Endothelial cell of umbilical vein (primary cell): Measurements from ENCODE around the gene KLC1. TPM values are rescaled to one million over a fixed set of nuclear protein-coding genes. Genes with fewer than 3 reads are reported as not detected.

Experiments
- BruUV-seq: library from RNA; stranded (reverse); fragments of 400-500 nt; replicated peaks from 2 replicates; lab custom pipeline; 2021; lab: Mats Ljungman, UMichigan
- CTCF ChIA-PET: fragments of 300-600, 350-600 bp; sonication (Branson Sonifier 250); formaldehyde crosslinking; loops from one replicate; lab custom pipeline; 2021; ENCODE audit warnings: antibody characterized with exemption, inconsistent platforms; lab: Charles Lee
- POLR2A ChIA-PET: fragments of 300-600, 350-600 bp; sonication (Branson Sonifier 250); formaldehyde crosslinking; loops from one replicate; lab custom pipeline; 2021; ENCODE audit warnings: antibody characterized with exemption, inconsistent platforms; lab: Charles Lee
- DNase-seq: peaks from one replicate; pipeline ENCODE4 v3.0.0-alpha.2; 2011; ENCODE audit warnings: low read depth, low spot score
- FAIRE-seq: peaks from 2 replicates; lab custom pipeline; 2011; peaks lifted over from hg19 to GRCh38; lab: Jason Lieb, UNC
- H2AFZ ChIP-seq: 2 replicates; pipeline ENCODE4 v1.6.0; 2012; ENCODE audit warnings: low read depth, low read length, control low read depth, inconsistent platforms
- H3K27ac ChIP-seq: 2 replicates; pipeline ENCODE4 v1.5.1; 2011; ENCODE audit warnings: low read depth, mild to moderate bottlenecking, control low read depth, low read length, moderate library complexity; ENCODE audit not compliant: insufficient read depth
- H3K27me3 ChIP-seq, 2 experiments: 2 replicates each; pipeline versions ENCODE4 v1.6.0 to v1.6.1; 2011; ENCODE audit warnings: low read length in 2 of 2, mixed read lengths in 1 of 2; ENCODE audit not compliant: control insufficient read depth in 2 of 2, insufficient read depth in 2 of 2
- H3K36me3 ChIP-seq, 2 experiments: 2 replicates in 1 of 2; 3 replicates in 1 of 2; pipeline ENCODE4 v1.5.1; 2011; ENCODE audit warnings: low read length in 2 of 2, mild to moderate bottlenecking in 1 of 2, moderate library complexity in 1 of 2; ENCODE audit not compliant: control insufficient read depth in 2 of 2, insufficient read depth in 2 of 2; ENCODE audit errors: extremely low read depth in 1 of 2
- H3K4me1 ChIP-seq: 3 replicates; pipeline ENCODE4 v1.5.1; 2011; ENCODE audit warnings: mild to moderate bottlenecking, low read length; ENCODE audit not compliant: control insufficient read depth, insufficient read depth; ENCODE audit errors: extremely low read depth
- H3K4me2 ChIP-seq: 2 replicates; pipeline ENCODE4 v1.6.1; 2011; ENCODE audit warnings: low read length, control low read depth, mixed read lengths; ENCODE audit not compliant: insufficient read depth
- H3K4me3 ChIP-seq, 3 experiments: fragments of 200-600 bp in 1 of 3; sonication (generic), shearing (Covaris generic) in 1 of 3; replicated peaks in 1 of 3; 2 replicates each; pipeline ENCODE4 v1.5.1; 2011 to 2016; ENCODE audit warnings: control low read depth in 3 of 3, low read length in 3 of 3, mild to moderate bottlenecking in 2 of 3, inconsistent platforms in 1 of 3, low read depth in 1 of 3, moderate library complexity in 1 of 3; ENCODE audit not compliant: insufficient read depth in 1 of 3
- H3K79me2 ChIP-seq: 2 replicates; pipeline ENCODE4 v1.6.0; 2012; ENCODE audit warnings: low read length, inconsistent platforms; ENCODE audit not compliant: control insufficient read depth, insufficient read depth
- H3K9ac ChIP-seq: replicated peaks from 2 replicates; pipeline ENCODE3; 2011; ENCODE audit warnings: low read length, control low read depth; ENCODE audit not compliant: insufficient read depth; ENCODE audit errors: extremely low read depth
- H3K9me1 ChIP-seq: replicated peaks from 3 replicates; pipeline ENCODE4 v1.6.0; 2011; ENCODE audit warnings: mild to moderate bottlenecking, low read length; ENCODE audit not compliant: control insufficient read depth, insufficient read depth; ENCODE audit errors: extremely low read depth
- H3K9me3 ChIP-seq: replicated peaks from 2 replicates; pipeline ENCODE4 v1.5.1; 2012; ENCODE audit warnings: low read length, inconsistent platforms; ENCODE audit not compliant: control insufficient read depth, insufficient read depth
- H4K20me1 ChIP-seq: replicated peaks from 2 replicates; pipeline ENCODE3; 2011; ENCODE audit warnings: mild to moderate bottlenecking, low read length; ENCODE audit not compliant: control insufficient read depth, insufficient read depth; ENCODE audit errors: extremely low read depth
- CTCF ChIP-seq, 2 donors: IDR thresholded peaks; 1 replicate in 1 of 2; 2 replicates in 1 of 2; pipeline ENCODE4 v1.5.1; 2011; ENCODE audit warnings: low read length in 2 of 2, mild to moderate bottlenecking in 2 of 2, moderate library complexity in 2 of 2, control low read depth in 1 of 2, inconsistent platforms in 1 of 2, low read depth in 1 of 2; ENCODE audit not compliant: insufficient read depth in 1 of 2; ENCODE audit errors: extremely low read depth in 1 of 2
- EZH2 ChIP-seq: IDR thresholded peaks from 2 replicates; pipeline ENCODE4 v1.6.1; 2012; ENCODE audit warnings: borderline replicate concordance, low read depth, mild to moderate bottlenecking, moderate library complexity, low read length, inconsistent platforms; ENCODE audit not compliant: severe bottlenecking
- FOS ChIP-seq: IDR thresholded peaks from 2 replicates; pipeline ENCODE4 v1.6.1; 2011; ENCODE audit warnings: mild to moderate bottlenecking, low read length, moderate library complexity, borderline replicate concordance; ENCODE audit not compliant: insufficient read depth
- GATA2 ChIP-seq: IDR thresholded peaks from 2 replicates; pipeline ENCODE4 v1.7.0; 2011; ENCODE audit warnings: low read depth, mild to moderate bottlenecking, moderate library complexity, mixed read lengths, low read length; ENCODE audit not compliant: insufficient read length, insufficient read depth
- JUN ChIP-seq: IDR thresholded peaks from 2 replicates; pipeline ENCODE4 v1.6.1; 2011; ENCODE audit warnings: borderline replicate concordance, low read depth; ENCODE audit not compliant: insufficient read length, insufficient read depth
- MAX ChIP-seq: IDR thresholded peaks from 2 replicates; pipeline ENCODE4 v1.6.1; 2011; ENCODE audit not compliant: insufficient read depth, insufficient read length
- MYC ChIP-seq: IDR thresholded peaks from one replicate; pipeline ENCODE4 v1.6.1; 2011; ENCODE audit warnings: mild to moderate bottlenecking, low read depth, low read length
- POLR2A ChIP-seq: IDR thresholded peaks from 2 replicates; pipeline ENCODE4 v1.6.1; 2012; ENCODE audit warnings: low read depth, mild to moderate bottlenecking, control low read depth, low read length
- POLR2AphosphoS5 ChIP-seq: IDR thresholded peaks from 2 replicates; pipeline ENCODE4 v1.6.1; 2012; ENCODE audit warnings: low read depth, mild to moderate bottlenecking, control low read depth, low read length, moderate library complexity; ENCODE audit not compliant: insufficient read depth
- dilution Hi-C: fragments of 300-500 bp; cut with MboI; formaldehyde crosslinking; loops from one replicate; pipeline ENCODE4 v1.15.0; 2019; ENCODE audit warnings: low sequenced_read_pairs; ENCODE audit not compliant: extremely low pct_ligation_motif_present
- intact Hi-C: fragments of 100-400 bp; cut with micrococcal nuclease; formaldehyde crosslinking; loops from one replicate; pipeline ENCODE4 v1.10.0; 2022
- polyA plus RNA-seq, 4 experiments: library from polyadenylated mRNA; depleted of rRNA in 3 of 4; stranded (reverse) in 3 of 4; unstranded in 1 of 4; fragments of >200 nt; gene quantifications; 2 replicates each; pipeline versions ENCODE4 v1.2.1 to v1.2.3, GENCODE V29; 2011 to 2012; ENCODE audit warnings: missing spikeins in 1 of 4
- total RNA-seq: library from RNA; stranded (reverse); gene quantifications from 2 replicates; pipeline ENCODE4 v1.2.3, GENCODE V29; 2021

KLC1 gene
- total and polyA plus RNA-seq, 2 donors (not counting 3 experiments of a cell fraction or from before 2014, with no cell fraction given): 124 to 233 TPM

- no peaks in the 10 kb centered on the region for H3K27me3 ChIP-seq
- ChIA-PET POLR2A (no interaction called here), CTCF (no interaction called here)
- peaks cover 0 to 2% of the 10 kb centered on the region in 2 experiments for H3K36me3 ChIP-seq
- dilution Hi-C loops (no loop called here), intact Hi-C loops (loop anchor here (2.0 kb wide), 1 partner anchor 51 kb away; no protein-coding TSS in a partner anchor)
- H3K9me3 ChIP-seq: no peaks in the 10 kb centered on the region
- H2AFZ ChIP-seq: peak overlapping the region; percentile 88
- H3K27ac ChIP-seq: peak overlapping the region; percentile 61
- no TSS peak for BruUV-seq
- FAIRE-seq (peak; percentile 84), DNase-seq (peak; percentile 72)
- TF ChIP-seq MAX (peak; percentile 8), EZH2 (no peak), POLR2AphosphoS5 (peak; percentile 24), FOS (no peak), JUN (no peak), GATA2 (no peak), CTCF (IDR thresholded peaks at IDR 0.05; ENCODE audit: extremely low read depth in 1 of 2, insufficient read depth in 1 of 2, low read depth in 1 of 2, low read length in 2 of 2) (no peak), MYC (no peak), POLR2A (no peak)
- peaks cover 41% of the 10 kb centered on the region for H3K79me2 ChIP-seq
- H3K9ac ChIP-seq: peak overlapping the region; percentile 84
- H4K20me1 ChIP-seq: no peaks in the 10 kb centered on the region
- no peaks in the 10 kb centered on the region for H3K9me1 ChIP-seq
- peak overlapping the region in 2 of 3 experiments; percentile 73 to 97 for H3K4me3 ChIP-seq
- H3K4me2 ChIP-seq: peak overlapping the region; percentile 22
- peaks cover 24% of the 10 kb centered on the region for H3K4me1 ChIP-seq
These were observed 759 bp upstream of the KLC1 start for GRCh38 chr14:103628221-103628683.
